A549 (cell line): Measurements from ENCODE around the gene NRXN3.

Source experiments
- CBX2 ChIP-seq: fragments of 200-600 bp; sonication (generic); IDR thresholded peaks from 2 replicates; pipeline ENCODE4 v1.6.1; 2016; ENCODE audit warnings: low read depth, mild to moderate bottlenecking, borderline replicate concordance
- CTCF ChIP-seq: fragments of >200 bp; sonication (Bioruptor Twin); formaldehyde crosslinking; IDR thresholded peaks from 3 replicates; pipeline ENCODE4 v1.5.1; 2016
- JUN ChIP-seq, 2 experiments: fragments of >200 bp; sonication (Bioruptor Twin); formaldehyde crosslinking; IDR thresholded peaks; 2 replicates in 1 of 2; 3 replicates in 1 of 2; pipeline ENCODE4 v1.6.1; 2016 to 2017
- MYC ChIP-seq: IDR thresholded peaks from 2 replicates; pipeline ENCODE4 v1.6.1; 2012; ENCODE audit warnings: mild to moderate bottlenecking, inconsistent platforms, low read length, improper control_type of control experiment, borderline replicate concordance
- REST ChIP-seq: fragments of 200-600 bp; sonication (generic); IDR thresholded peaks from 2 replicates; pipeline ENCODE4 v1.6.1; 2016; ENCODE audit warnings: antibody characterized with exemption, mild to moderate bottlenecking, moderate library complexity
- RNF2 ChIP-seq: fragments of 200-600 bp; sonication (generic); IDR thresholded peaks from 2 replicates; pipeline ENCODE4 v1.6.1; 2016; ENCODE audit warnings: low read depth, mild to moderate bottlenecking, antibody characterized with exemption, moderate library complexity, borderline replicate concordance
- USF2 ChIP-seq: fragments of 450-650 bp; IDR thresholded peaks from 2 replicates; pipeline ENCODE4 v1.6.1; 2014; ENCODE audit warnings: antibody characterized with exemption
- ZC3H11A ChIP-seq: fragments of 450-650 bp; IDR thresholded peaks from 2 replicates; pipeline ENCODE4 v1.6.1; 2014; ENCODE audit warnings: antibody characterized with exemption, mild to moderate bottlenecking
- ZNF302 ChIP-seq: fragments of 250-450 bp; sonication (Bioruptor Pico); IDR thresholded peaks from 2 replicates; pipeline ENCODE4 v1.9.0; 2021; ENCODE audit warnings: inconsistent platforms, mild to moderate bottlenecking, moderate library complexity

- no peak for TF ChIP-seq REST
- no peak for TF ChIP-seq CTCF
- TF ChIP-seq CBX2 = no peak
- TF ChIP-seq ZNF302 (CRISPR knock-in tag) = no peak
- no peak for TF ChIP-seq MYC
- no peak for TF ChIP-seq ZC3H11A
- TF ChIP-seq USF2 = no peak
- no peak for TF ChIP-seq RNF2
- TF ChIP-seq JUN (IDR thresholded peaks at IDR 0.05) = no peak
Observed at GRCh38 chr14:79209418-79209817, 1039.2 kb downstream of the NRXN3 start.
